HFFc6 (cell line): ENCODE results near the gene CHTF8. TPM values are rescaled to one million over a fixed set of nuclear protein-coding genes. Genes with fewer than 3 reads are reported as not detected.
"Not testable (repeated sequence)": the region's sequence is repeated elsewhere in the genome, so short reads cannot be mapped to it uniquely, and the experiment has no call there.

Experiments used
- DNase-seq: peaks from one replicate; pipeline ENCODE4 v3.0.0-alpha.2; 2018
- H3K27ac Mint-ChIP-seq: 2 replicates; pipeline ENCODE4 v1.8.0; 2020; ENCODE audit warnings: mild to moderate bottlenecking, mixed read lengths
- H3K27me3 Mint-ChIP-seq: 2 replicates; pipeline ENCODE4 v1.8.0; 2021; ENCODE audit warnings: mild to moderate bottlenecking, moderate library complexity, mixed read lengths; ENCODE audit not compliant: insufficient read depth
- H3K36me3 Mint-ChIP-seq: 2 replicates; pipeline ENCODE4 v1.8.0; 2021; ENCODE audit warnings: low read depth, mixed read lengths
- H3K4me1 Mint-ChIP-seq: 2 replicates; pipeline ENCODE4 v1.8.0; 2020; ENCODE audit warnings: low read depth, mixed read lengths
- H3K4me3 Mint-ChIP-seq: 2 replicates; pipeline ENCODE4 v1.8.0; 2020; ENCODE audit warnings: mild to moderate bottlenecking, moderate library complexity, mixed read lengths
- H3K9me3 Mint-ChIP-seq: 2 replicates; pipeline ENCODE4 v1.8.0; 2020; ENCODE audit warnings: mild to moderate bottlenecking, mixed read lengths
- total RNA-seq, 6 experiments: library from RNA; stranded (reverse); fragmentation: NEBNext Ultra II Directional; extraction: Animal tissue kit (Norgen Biotek cat#: 25700); gene quantifications; 2 replicates in 1 of 6; 3 replicates in 5 of 6; pipeline ENCODE4 v1.2.3, GENCODE V29; 2021
- TF ChIP-seq, protein P1 (sequence below): fragments of 200-600 bp; sonication (generic); IDR thresholded peaks from 2 replicates; pipeline ENCODE4 v1.5.0; 2021; ENCODE audit warnings: antibody characterized with exemption, mild to moderate bottlenecking

Gene CHTF8
- total RNA-seq, 6 experiments from 2014 or later = 103 to 149 (median 125) TPM

DNA sequence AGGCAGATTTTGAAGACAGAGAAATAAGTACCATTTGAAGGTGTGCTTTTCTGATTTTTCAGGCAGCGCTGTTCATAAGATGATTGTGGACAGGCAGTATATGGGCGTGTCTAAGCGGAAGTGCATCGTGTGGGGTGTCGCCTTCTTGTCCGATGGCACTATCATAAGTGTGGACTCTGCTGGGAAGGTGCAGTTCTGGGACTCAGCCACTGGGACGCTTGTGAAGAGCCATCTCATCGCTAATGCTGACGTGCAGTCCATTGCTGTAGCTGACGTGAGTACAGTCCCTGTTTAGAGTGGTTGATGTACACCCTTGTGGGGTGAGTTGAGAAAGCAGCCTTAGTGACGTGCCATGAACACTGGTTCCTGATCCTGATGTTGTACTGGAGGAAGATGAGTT, 10.7 kb upstream of the CHTF8 start:
- Mint-ChIP-seq H3K27me3 (no peaks in the 10 kb centered on the region), H3K9me3 (no peaks in the 10 kb centered on the region), H3K36me3 (peaks cover 35% of the 10 kb centered on the region), H3K4me1 (no peaks in the 10 kb centered on the region), H3K4me3 (no peak overlapping the region), H3K27ac (no peak overlapping the region)
- no peak for DNase-seq
- TF ChIP-seq, protein P1, sequence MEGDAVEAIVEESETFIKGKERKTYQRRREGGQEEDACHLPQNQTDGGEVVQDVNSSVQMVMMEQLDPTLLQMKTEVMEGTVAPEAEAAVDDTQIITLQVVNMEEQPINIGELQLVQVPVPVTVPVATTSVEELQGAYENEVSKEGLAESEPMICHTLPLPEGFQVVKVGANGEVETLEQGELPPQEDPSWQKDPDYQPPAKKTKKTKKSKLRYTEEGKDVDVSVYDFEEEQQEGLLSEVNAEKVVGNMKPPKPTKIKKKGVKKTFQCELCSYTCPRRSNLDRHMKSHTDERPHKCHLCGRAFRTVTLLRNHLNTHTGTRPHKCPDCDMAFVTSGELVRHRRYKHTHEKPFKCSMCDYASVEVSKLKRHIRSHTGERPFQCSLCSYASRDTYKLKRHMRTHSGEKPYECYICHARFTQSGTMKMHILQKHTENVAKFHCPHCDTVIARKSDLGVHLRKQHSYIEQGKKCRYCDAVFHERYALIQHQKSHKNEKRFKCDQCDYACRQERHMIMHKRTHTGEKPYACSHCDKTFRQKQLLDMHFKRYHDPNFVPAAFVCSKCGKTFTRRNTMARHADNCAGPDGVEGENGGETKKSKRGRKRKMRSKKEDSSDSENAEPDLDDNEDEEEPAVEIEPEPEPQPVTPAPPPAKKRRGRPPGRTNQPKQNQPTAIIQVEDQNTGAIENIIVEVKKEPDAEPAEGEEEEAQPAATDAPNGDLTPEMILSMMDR = peak; percentile 44

DNA sequence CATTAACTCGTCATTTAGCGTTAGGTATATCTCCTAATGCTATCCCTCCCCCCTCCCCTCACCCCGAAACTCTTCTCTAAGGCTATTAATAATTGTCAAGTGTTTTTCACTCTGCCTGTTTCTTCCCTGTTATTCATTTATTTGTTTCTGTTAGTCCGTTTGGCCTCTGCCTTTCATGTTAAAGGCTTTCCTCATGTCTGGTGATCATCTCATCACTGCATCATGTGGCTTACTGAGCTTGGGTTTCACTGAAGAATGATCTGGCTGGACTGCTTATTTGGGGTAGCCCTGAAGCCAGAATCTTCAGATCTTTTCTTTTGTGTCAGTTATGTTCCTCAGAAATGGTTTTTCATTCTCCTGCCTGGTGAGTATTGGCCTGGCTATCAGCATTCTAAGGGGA, 9.5 kb upstream of the CHTF8 start:
- peaks cover 37% of the 10 kb centered on the region for H3K36me3 Mint-ChIP-seq
- H3K27ac Mint-ChIP-seq = no peak overlapping the region
- DNase-seq = no peak
- no peaks in the 10 kb centered on the region for H3K9me3 Mint-ChIP-seq
- H3K4me3 Mint-ChIP-seq = no peak overlapping the region
- no peaks in the 10 kb centered on the region for H3K27me3 Mint-ChIP-seq
- TF ChIP-seq, protein P1 = no peak
- H3K4me1 Mint-ChIP-seq = no peaks in the 10 kb centered on the region

DNA sequence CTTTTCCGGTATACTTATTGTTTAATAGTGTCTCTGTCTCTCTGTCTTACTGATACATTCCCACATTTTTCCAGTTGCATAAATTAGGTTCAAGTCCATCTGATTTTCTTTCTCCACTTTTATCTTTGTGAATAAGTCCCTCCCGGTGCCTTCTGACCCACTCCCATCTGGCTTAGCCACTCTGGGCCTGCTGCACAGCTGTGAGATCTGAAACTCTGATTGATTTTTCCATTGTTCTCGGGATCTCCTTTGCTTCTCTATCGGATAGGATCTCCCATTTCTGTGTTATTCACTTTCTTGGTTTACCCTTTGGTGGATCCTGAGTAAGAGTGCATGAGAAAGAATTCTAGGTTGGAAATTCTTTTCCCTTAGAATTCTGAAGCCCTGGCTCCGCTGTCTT, 8.6 kb upstream of the CHTF8 start:
- H3K36me3 Mint-ChIP-seq = peaks cover 37% of the 10 kb centered on the region
- H3K27ac Mint-ChIP-seq = no peak overlapping the region
- no peaks in the 10 kb centered on the region for H3K27me3 Mint-ChIP-seq
- H3K4me3 Mint-ChIP-seq = no peak overlapping the region
- H3K4me1 Mint-ChIP-seq = peaks cover 7% of the 10 kb centered on the region; the same call in 1 of the 2 replicates
- TF ChIP-seq, protein P1 = no peak
- H3K9me3 Mint-ChIP-seq = no peaks in the 10 kb centered on the region
- no peak for DNase-seq

DNA sequence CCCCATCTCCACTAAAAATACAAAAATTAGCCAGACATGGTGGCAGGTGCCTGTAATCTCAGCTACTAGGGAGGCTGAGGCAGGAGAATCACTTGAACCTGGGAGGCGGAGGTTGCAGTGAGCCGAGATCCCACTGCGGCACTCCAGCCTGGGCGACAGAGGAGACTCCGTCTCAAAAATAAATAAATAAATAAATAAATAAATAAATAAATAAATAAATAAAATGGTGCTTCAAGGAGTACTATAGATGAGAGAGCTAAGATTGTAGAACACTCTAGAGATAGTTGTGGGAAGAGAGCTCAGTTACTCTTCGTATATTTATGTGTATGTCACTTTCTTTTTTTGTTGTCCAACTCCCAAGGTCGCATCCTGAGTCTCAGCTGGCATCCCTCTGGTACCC, 7.1 kb upstream of the CHTF8 start:
- not testable (repeated sequence) for H3K27me3 Mint-ChIP-seq, H3K9me3 Mint-ChIP-seq, H3K4me3 Mint-ChIP-seq, H3K27ac Mint-ChIP-seq, DNase-seq
- peaks cover 13% of the 10 kb centered on the region for H3K4me1 Mint-ChIP-seq
- peaks cover 39% of the 10 kb centered on the region for H3K36me3 Mint-ChIP-seq

DNA sequence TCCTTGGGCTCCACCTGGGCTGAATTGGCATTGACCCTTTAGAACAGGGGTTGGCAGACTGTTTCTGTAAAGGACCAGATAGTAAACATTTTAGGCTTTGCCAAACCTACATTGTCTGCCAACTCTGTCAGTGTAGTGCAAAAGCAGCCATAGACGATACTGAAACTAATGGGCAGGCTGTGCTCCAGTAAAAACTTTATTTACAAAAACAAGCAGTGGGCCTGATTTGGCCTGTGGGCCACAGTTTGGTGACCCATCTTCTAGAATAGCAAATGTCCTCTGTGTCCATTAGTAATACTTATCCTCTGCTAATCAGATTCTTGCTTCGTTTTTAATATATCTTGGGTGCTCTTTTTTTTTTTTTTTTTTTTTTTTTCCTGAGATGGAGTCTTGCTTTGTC, 6.2 kb upstream of the CHTF8 start:
- H3K27me3 Mint-ChIP-seq = no peaks in the 10 kb centered on the region
- no peak for DNase-seq
- no peaks in the 10 kb centered on the region for H3K9me3 Mint-ChIP-seq
- H3K36me3 Mint-ChIP-seq = peaks cover 36% of the 10 kb centered on the region
- TF ChIP-seq, protein P1 = no peak
- no peak overlapping the region for H3K27ac Mint-ChIP-seq
- H3K4me3 Mint-ChIP-seq = no peak overlapping the region
- peaks cover 22% of the 10 kb centered on the region for H3K4me1 Mint-ChIP-seq

DNA sequence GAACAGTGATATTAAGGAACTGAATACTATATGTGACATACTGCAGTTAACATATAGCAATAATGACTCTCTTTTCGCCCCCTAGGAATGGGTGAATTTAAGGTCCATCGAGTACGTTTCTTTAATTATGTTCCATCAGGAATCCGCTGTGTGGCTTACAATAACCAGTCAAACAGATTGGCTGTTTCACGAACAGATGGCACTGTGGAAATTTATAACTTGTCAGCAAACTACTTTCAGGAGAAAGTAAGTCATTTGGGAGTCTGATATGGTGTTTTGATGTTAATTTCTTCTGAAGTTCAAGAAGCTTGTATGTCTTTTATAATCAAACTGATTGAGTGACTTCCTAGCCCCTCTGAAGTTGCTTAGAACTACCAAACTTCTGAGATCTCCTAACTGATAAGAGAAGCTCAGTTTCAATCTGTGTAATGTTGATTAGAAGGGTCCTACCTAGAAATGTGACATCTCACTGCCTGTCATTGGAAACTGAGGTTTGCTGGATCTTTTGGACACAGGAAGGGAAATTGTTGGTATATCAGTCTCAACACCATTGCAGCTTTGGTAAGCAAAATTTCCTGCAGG, 1.1 kb upstream of the CHTF8 start:
- Mint-ChIP-seq H3K9me3 (no peaks in the 10 kb centered on the region), H3K4me3 (peak overlapping the region; percentile 99), H3K4me1 (peaks cover 50% of the 10 kb centered on the region), H3K27me3 (peaks cover 2% of the 10 kb centered on the region; the same call in 1 of the 2 replicates), H3K36me3 (peaks cover 33% of the 10 kb centered on the region; the same call in 1 of the 2 replicates), H3K27ac (peak overlapping the region; percentile 86)
- DNase-seq = no peak
- TF ChIP-seq, protein P1 = no peak
